Nephron progenitor cell (in vitro differentiated cells): ENCODE measurements around the gene NTM.

Source experiments
- DNase-seq: peaks from one replicate; pipeline ENCODE4 v3.0.0; 2021
- H3K27ac Mint-ChIP-seq: 2 replicates; pipeline ENCODE4 v1.8.0; 2021; ENCODE audit warnings: mild to moderate bottlenecking, moderate library complexity, mixed read lengths
- H3K27me3 Mint-ChIP-seq: 2 replicates; pipeline ENCODE4 v1.8.0; 2021; ENCODE audit warnings: mild to moderate bottlenecking, low read depth, mixed read lengths; ENCODE audit not compliant: poor library complexity
- H3K36me3 Mint-ChIP-seq: 2 replicates; pipeline ENCODE4 v1.8.0; 2021; ENCODE audit warnings: low read depth, mixed read lengths
- H3K4me1 Mint-ChIP-seq: 2 replicates; pipeline ENCODE4 v1.8.0; 2021; ENCODE audit warnings: mixed read lengths
- H3K4me3 Mint-ChIP-seq: 2 replicates; pipeline ENCODE4 v1.8.0; 2021; ENCODE audit warnings: mild to moderate bottlenecking, moderate library complexity, mixed read lengths
- H3K9me3 Mint-ChIP-seq: 2 replicates; pipeline ENCODE4 v1.8.0; 2021; ENCODE audit warnings: mild to moderate bottlenecking, moderate library complexity, mixed read lengths
- TF ChIP-seq, protein P1 (sequence below): fragments of 200-600 bp; sonication (generic); IDR thresholded peaks from 2 replicates; pipeline ENCODE4 v1.5.0; 2021; ENCODE audit warnings: antibody characterized with exemption

Gene NTM

DNA sequence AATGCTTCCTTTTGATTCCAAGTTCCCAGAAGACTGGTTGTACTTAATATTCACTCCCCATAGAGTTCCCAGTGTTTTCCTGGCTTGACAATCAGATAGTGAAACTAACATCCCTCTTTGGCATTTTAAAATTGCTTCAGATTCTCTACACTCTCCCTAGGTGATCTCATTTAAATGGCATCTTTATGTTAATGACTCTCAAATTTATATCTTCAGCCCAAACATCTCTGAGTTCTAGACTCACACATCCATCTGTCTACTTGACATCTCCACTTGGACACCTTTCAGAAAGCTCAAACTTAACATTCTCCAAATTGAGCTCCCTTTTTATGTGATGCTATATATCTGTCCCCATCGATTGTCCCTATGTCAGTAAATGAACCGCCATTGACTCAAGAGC, 232.0 kb downstream of the NTM start:
- no peak overlapping the region for H3K27ac Mint-ChIP-seq
- DNase-seq: no peak
- no peaks in the 10 kb centered on the region for H3K36me3 Mint-ChIP-seq
- no peak overlapping the region for H3K4me3 Mint-ChIP-seq
- H3K9me3 Mint-ChIP-seq: peaks cover 9% of the 10 kb centered on the region
- TF ChIP-seq, protein P1, sequence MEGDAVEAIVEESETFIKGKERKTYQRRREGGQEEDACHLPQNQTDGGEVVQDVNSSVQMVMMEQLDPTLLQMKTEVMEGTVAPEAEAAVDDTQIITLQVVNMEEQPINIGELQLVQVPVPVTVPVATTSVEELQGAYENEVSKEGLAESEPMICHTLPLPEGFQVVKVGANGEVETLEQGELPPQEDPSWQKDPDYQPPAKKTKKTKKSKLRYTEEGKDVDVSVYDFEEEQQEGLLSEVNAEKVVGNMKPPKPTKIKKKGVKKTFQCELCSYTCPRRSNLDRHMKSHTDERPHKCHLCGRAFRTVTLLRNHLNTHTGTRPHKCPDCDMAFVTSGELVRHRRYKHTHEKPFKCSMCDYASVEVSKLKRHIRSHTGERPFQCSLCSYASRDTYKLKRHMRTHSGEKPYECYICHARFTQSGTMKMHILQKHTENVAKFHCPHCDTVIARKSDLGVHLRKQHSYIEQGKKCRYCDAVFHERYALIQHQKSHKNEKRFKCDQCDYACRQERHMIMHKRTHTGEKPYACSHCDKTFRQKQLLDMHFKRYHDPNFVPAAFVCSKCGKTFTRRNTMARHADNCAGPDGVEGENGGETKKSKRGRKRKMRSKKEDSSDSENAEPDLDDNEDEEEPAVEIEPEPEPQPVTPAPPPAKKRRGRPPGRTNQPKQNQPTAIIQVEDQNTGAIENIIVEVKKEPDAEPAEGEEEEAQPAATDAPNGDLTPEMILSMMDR: no peak
- H3K27me3 Mint-ChIP-seq: peaks cover 9% of the 10 kb centered on the region
- H3K4me1 Mint-ChIP-seq: peaks cover 27% of the 10 kb centered on the region

GRCh38 chr11:131606811-131607335, 236.5 kb downstream of the NTM start:
- Mint-ChIP-seq H3K27me3 (peaks cover 7% of the 10 kb centered on the region), H3K4me3 (no peak overlapping the region), H3K9me3 (peaks cover 9% of the 10 kb centered on the region), H3K4me1 (peaks cover 40% of the 10 kb centered on the region), H3K36me3 (no peaks in the 10 kb centered on the region), H3K27ac (no peak overlapping the region)
- DNase-seq: no peak
- TF ChIP-seq, protein P1: no peak

DNA sequence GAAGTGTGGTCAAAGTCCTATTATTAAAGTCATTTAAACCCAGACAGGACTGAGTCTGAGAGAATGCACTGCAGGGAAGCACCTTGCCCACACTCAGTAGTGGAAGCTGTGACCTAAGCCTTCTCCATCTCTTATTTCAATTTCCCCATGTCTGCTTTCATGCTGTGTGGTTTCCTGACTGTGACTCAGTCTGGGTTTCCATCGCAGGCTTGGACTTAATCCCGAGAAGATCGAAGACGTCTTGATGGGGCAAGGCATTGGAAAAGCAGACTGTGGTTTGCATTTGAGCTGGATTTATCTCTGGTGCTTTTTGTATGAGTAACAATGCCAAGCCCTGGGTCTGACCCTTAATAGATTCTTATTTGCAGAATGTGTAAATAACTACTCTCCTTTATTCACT, 238.9 kb downstream of the NTM start:
- H3K9me3 Mint-ChIP-seq: peaks cover 5% of the 10 kb centered on the region
- no peak for DNase-seq
- TF ChIP-seq, protein P1: no peak
- H3K4me3 Mint-ChIP-seq: no peak overlapping the region
- no peaks in the 10 kb centered on the region for H3K36me3 Mint-ChIP-seq
- H3K27me3 Mint-ChIP-seq: no peaks in the 10 kb centered on the region
- H3K27ac Mint-ChIP-seq: no peak overlapping the region
- peaks cover 48% of the 10 kb centered on the region for H3K4me1 Mint-ChIP-seq

DNA sequence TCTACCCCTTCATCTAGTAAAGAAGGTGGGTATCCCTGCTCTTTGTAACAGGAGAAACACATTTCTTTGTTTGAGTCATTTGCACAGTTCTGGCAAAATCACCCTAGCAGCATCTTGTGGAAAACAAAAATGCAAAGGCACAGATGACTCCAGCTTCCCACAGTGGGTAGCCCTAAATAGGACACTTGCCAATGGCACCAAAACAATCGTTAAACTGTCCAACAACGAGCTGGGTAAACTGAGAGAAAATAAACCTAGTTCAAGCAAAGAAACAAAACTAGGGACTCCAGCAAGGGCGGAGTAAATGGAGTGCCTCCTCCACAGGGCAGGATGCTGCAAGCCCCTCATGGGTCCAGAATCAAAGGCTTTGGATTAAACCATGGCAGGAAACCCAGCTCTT, 239.5 kb downstream of the NTM start:
- DNase-seq: no peak
- TF ChIP-seq, protein P1: no peak
- no peak overlapping the region for H3K27ac Mint-ChIP-seq
- H3K36me3 Mint-ChIP-seq: no peaks in the 10 kb centered on the region
- peaks cover 54% of the 10 kb centered on the region for H3K4me1 Mint-ChIP-seq
- no peaks in the 10 kb centered on the region for H3K9me3 Mint-ChIP-seq
- H3K27me3 Mint-ChIP-seq: peaks cover 3% of the 10 kb centered on the region
- no peak overlapping the region for H3K4me3 Mint-ChIP-seq

- TF ChIP-seq, protein P1: no peak
- Mint-ChIP-seq H3K4me3 (no peak overlapping the region), H3K27ac (no peak overlapping the region), H3K9me3 (no peaks in the 10 kb centered on the region), H3K36me3 (no peaks in the 10 kb centered on the region), H3K4me1 (peaks cover 64% of the 10 kb centered on the region), H3K27me3 (peaks cover 3% of the 10 kb centered on the region)
- DNase-seq: no peak
These were observed 240.9 kb downstream of the NTM start for GRCh38 chr11:131611322-131611721.

DNA sequence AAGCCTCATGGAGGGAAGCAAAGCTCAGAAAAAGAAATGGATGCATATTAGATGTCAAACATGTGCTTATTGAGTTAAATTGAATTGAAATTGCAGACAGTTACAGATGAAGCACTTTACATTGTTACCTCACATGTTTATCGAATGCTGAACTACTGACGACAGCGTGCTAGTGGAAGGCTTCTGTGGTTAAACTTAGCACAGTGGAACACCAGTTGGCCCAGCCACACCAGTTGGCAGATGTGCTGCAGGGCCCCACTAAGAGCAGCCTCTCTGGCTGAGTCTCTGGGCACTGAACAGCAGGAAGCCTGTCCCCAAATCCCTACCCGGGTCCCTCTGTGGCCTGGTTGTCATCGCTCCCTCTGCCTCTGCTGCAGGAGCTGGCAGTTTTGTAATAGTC, 242.1 kb downstream of the NTM start:
- Mint-ChIP-seq H3K27ac (no peak overlapping the region), H3K4me1 (peaks cover 66% of the 10 kb centered on the region), H3K36me3 (no peaks in the 10 kb centered on the region), H3K9me3 (no peaks in the 10 kb centered on the region), H3K4me3 (no peak overlapping the region), H3K27me3 (peaks cover 9% of the 10 kb centered on the region)
- DNase-seq: no peak
- TF ChIP-seq, protein P1: no peak
